NOMO-1 treated with DMSO at 0.1 percent for 48 hours (cell line): ENCODE data around the gene CDH13.

Source experiments
- DNase-seq: peaks from one replicate; lab custom pipeline; 2025; ENCODE audit not compliant: unreplicated experiment; lab: John Stamatoyannopoulos, UW

The CDH13 gene

DNA sequence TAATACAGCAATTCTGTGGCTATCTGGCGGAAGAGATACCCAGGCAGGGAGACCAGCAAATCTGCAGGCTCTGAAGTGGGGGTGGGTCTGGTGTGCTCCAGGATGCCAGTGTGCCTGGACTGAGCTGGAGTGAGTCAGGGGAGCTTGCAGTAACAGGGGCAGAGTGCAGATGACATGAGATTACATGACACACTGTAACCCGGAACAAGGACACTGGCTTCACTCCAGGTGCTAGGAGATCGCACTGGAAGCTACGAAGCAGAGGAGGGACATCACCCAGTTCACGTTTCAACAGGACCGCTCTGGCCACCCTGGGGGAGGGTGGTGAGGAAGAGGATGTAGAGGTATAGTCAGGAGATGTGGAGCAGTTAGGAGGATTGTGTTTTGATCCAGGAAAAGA is 475.6 kb downstream of the CDH13 start:
- DNase-seq: no peak

DNA sequence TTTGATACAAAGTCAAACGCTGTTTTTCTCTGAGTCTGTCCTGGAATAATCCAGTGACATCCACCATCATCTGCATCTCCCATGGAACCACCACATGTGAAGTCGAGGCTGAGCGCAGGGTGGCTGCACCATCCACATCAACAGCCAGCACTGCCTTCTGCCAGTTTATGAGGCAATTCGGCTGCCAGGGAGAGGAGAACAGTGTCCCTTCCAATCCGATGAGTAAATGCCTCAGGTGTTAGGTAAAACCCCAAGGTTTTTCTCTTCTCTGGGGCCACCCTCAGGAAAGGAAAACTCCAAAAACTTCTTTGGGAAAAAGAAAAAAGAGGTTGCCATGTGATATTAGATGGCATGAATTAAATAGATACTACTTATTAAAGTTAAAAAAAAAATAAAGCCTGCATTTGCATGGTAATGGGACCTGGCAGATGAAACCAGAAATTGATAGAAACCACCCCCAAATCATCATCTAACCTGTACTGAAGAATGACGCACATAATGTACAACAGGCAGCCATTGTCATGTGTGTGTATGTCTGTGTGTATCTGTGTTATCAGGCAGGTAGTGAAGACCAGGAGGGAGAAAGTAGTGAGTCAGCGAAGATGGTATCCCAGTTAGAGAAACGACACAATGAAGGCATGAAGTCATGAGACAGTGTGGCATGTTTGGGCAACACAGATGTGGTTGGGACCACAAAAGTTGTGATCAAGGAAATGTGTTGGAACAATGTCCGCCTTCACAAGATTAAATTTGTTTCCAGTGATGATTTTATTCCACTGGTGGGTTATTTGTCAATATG is 478.7 kb downstream of the CDH13 start:
- no peak for DNase-seq

DNA sequence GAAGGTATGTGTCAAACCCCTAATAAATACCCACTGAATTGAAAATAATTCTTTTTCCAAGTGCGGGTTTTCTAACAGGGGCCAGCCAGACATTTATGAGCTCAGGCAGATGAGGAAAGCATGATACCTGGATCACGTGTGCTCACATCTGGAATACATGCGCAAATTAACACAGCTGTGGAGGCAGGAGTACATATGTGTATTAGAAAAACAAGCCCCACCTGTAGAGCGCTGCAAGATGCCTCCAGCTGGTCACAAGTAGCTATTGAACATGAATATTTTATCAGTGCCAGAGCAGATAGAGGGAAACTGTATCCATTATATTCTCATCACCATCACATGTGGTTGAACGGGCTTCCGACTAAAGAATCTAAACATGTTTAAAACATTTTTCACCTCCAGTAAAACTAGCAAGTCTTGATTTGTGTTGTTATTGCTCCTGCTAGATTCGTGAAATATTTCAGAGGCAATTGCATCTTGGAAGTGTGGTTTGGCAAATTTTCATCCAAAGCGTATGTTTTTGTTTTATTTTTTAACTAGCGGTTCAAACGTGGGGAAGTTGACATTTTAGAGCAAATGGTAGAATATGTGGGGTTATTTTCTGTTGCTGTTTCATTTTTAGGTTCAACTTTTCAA is 482.8 kb downstream of the CDH13 start:
- no peak for DNase-seq

DNA sequence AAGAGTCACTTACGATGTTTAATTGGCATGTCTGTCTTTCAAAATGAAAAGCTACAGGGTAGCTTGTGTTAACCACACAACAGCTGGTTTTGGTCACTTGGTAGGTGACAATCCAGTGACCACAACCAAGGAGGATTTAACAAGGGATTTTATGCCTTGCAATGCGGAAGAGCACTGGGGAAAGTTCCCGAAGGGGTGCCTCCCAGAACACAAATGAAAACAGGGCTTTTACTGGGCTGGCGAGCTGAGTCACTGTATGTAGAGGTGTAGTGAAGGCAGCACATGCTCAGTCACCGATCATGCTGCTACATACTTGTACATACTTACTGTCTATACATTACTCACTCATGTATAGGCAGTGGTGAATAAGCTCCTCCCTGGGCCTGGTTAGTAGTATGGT is 483.5 kb downstream of the CDH13 start:
- DNase-seq: no peak

- DNase-seq: no peak
These were observed 486.5 kb downstream of the CDH13 start for GRCh38 chr16:83113317-83113716.

GRCh38 chr16:83113811-83114210 is 487.0 kb downstream of the CDH13 start:
- DNase-seq: no peak

GRCh38 chr16:83115491-83116232 is 488.9 kb downstream of the CDH13 start:
- peak; percentile 62 for DNase-seq

DNA sequence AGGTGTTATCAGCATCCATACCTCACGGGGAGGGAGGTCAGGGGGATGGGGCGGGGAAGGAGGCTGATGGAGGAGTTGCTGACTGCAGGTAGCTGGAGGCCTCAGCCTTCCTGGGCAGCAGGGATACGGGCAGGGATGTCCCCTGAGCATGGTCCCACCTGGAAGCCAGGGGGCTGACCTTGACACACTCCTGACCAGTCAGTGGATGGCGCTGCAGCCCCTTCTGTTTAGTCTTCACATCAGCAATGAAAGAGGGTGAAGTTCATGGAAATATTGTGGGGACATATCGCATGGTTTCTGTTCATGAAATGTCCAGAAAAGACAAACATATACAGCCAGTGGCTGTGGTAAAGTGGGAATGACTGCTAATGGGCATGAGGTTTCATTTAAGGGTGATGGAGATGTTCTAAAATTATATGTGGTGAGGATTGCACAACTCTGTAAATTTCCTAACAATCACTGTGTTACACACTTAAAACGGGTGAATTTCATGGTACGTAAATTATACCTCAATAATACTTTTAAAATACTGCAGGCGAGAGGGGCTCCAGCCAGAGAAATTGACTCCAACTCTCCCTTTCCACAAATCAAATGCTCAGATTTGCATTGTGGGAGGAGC is 489.6 kb downstream of the CDH13 start:
- peak; percentile 18 for DNase-seq

DNA sequence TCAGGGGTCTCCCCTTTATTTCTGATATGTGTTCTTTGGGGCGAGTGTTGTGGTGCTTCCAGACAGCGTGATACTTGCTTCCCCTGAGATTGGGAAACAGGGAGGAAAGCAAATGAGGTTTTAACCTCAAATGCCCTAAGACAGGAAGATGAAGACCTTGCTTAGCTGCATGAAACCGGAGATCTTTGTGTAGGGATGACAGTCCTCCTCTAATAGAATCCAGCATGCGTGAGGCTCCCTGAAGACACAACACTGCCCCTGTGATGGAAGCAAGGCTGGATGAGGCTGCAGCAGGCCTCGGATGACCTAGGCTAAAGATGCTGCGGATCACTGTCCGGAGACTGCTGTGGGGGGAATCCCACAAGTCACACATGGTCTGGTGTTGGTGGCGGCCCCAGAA is 491.0 kb downstream of the CDH13 start:
- DNase-seq: no peak

DNA sequence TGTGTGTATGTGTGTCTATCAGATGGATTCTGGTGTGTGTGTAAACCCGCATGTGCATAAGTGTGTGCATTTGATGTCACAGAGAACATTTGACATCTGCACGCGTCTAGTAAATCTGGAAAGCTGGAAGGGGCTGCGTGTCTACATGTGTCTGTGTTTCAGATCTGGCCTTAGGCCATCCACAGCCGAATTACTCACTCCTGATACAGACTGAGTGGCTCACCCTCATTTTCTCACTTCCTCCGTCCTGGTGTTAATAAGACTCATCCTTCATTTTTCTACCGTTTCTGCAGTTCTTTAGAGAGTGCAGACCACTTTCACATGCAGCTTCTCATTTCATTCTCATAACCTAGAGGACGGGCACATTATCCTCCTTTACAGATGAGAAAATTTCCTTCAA is 491.6 kb downstream of the CDH13 start:
- DNase-seq: no peak

- no peak for DNase-seq
These were observed 499.3 kb downstream of the CDH13 start for GRCh38 chr16:83125999-83126568.

GRCh38 chr16:83128041-83128440 is 501.3 kb downstream of the CDH13 start:
- DNase-seq: no peak

- no peak for DNase-seq
These were observed 503.3 kb downstream of the CDH13 start for GRCh38 chr16:83130039-83130438.

- DNase-seq: peak; percentile 63
These were observed 507.9 kb downstream of the CDH13 start for GRCh38 chr16:83134638-83135037.

DNA sequence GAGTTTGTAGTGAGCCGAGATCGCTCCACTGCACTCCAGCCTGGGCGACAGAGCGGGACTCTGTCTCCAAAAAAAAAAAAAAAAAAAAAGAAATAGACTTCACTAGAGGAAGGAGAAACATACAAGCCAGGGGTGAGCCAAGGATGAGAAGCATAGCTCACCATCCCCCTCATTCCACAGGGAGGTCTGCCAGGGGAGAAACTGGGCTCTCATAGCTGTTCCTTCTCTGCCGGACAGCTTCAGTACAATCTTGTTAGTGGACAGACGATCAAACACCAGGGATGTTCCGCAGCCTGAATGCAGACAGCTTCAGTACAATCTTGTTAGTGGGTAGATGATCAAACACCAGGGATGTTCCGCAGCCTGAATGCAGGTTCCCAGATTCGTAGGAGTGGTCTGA is 509.6 kb downstream of the CDH13 start:
- DNase-seq: no peak

DNA sequence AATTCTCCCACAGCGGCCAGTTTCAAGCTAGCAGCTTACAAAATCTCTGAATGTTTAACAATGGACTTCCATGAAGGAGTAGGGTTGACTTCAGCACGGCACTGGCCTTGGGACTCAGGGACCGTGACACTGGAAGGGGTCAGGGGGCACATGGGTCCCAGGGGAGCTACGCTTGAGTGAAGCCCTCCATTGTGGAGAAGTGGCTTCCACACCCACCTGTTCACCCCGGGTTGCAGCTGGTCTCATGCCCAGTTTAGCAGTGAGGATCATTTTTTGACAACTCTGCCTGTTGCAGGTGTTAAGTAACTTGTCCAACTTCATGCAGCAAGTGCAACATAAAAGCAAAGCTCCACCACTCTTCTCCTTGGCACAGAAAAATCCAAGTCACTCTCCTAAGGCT is 510.2 kb downstream of the CDH13 start:
- no peak for DNase-seq

GRCh38 chr16:83137326-83137781 is 510.6 kb downstream of the CDH13 start:
- DNase-seq: peak; percentile 51

DNA sequence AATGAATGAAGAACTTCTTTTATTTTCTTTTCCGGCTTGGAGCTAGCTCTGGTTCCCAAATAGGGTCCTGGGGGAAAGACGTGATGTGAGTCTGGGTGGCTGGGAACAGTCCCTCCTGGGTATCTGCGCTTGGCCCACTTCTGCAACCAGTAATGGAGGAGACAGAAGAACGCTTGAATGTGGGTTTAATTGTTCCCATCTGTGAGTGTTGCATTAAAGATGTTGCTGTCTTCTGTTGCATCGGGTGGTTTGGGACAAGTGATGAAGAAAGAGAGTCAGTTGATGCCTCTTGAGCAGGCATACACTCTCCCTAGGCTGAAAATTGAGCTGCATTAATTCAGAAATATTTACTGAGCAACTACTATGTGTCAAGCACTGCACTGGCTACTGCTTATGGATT is 511.1 kb downstream of the CDH13 start:
- no peak for DNase-seq

DNA sequence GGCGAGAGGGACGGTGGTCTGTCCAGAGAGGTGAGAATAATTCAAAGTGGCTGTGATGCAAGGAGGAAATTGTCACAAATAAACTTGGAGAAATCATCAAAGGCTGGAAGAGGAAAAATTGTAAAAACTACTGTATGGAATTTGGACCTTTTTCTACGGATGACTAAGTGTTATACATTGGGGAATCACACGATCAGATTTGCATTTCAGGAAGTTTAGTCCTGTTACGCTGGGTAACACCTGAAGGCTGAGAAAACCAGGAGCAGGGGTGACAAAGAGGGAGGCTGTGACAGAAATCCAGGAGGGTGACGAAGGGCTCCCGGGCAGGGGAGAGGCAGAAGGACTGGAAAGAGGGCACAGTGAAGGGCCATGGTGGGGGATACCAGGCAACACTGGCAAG is 511.7 kb downstream of the CDH13 start:
- DNase-seq: no peak

DNA sequence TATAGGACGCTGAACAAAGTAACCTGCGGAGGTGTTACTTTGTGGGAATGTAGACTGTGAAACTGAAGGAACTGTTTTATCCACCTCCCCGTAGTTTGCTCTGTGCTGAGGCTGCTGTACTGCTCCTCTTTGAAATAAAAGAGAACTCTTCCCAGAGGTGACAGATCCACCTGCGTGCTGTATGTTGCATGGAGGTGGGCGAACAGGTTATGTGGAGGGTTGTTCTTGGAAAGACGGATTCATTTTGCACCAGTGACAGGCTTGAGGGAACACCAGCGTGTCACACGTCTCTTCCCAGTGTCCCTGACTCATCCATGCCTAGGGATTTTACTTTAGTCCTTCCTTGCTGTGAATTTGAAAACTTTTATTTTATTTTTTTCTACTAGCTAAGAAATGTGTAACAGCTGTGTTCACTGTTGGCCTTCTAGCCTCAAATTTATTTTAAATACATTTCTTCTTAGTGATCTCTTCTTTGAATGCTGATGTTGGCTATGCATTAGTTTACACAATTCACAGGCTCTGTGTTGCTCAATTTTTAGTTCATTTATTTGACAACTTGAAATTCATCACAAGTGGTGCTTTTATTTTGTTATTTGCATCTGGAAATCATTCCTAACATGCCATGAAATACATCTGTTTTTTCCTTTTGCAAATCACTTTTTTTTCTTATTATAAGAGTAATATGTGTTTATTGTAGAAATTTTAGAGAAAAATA is 512.4 kb downstream of the CDH13 start:
- no peak for DNase-seq

DNA sequence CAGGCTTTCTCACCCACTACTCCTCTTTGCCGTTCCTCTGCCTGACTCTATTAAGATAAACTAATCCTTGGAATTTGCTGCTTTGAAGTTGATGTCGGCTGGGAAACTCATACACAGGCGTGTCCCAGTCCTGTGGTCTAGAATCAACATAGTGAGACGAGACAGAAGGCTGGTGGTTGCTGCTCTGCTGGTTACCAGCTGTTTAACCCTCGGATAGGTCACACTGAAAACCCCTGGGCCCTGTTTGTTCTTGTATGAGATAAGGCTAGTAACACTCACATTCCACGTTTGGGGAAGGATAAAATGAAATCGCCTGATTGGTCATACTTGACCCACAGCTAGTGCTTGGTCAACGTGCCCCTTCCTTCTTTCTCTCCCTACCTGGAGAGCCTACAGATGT is 517.0 kb downstream of the CDH13 start:
- DNase-seq: no peak
